Heart left ventricle (tissue), 16 donors: Measurements from ENCODE around the gene ZNF501. TPM values are rescaled to one million over a fixed set of nuclear protein-coding genes. Genes with fewer than 3 reads are reported as not detected.
A peak's percentile ranks its signal among the peaks of the same experiment; 100 is the strongest.

Experiments used
- ATAC-seq, 4 donors: fragments of 200-7000 bp; cut with Tn5 transposase; one replicate each; pipeline ENCODE4 v1.9.1; 2020 to 2022; ENCODE audit warnings: moderate library complexity in 4 of 4, mild to moderate bottlenecking in 3 of 4, moderate number of reproducible peaks in 1 of 4
- DNase-seq, 5 donors: peaks; one replicate each; pipeline ENCODE4 v3.0.0-alpha.2; 2020
- H3K27ac ChIP-seq, 12 donors: fragments of 200-600 bp; sonication (generic) in 4 of 12; one replicate each; pipeline versions ENCODE4 v1.5.0 to v1.8.0; 2016 to 2022; ENCODE audit warnings: mild to moderate bottlenecking in 2 of 12
- H3K27me3 ChIP-seq, 9 donors: fragments of 200-600 bp; sonication (generic) in 2 of 9; one replicate each; pipeline versions ENCODE4 v1.5.1 to v1.8.0; 2016 to 2022; ENCODE audit warnings: mild to moderate bottlenecking in 3 of 9
- H3K36me3 ChIP-seq, 9 donors: fragments of 200-600 bp; sonication (generic) in 2 of 9; one replicate each; pipeline versions ENCODE4 v1.5.0 to v1.8.0; 2018 to 2022; ENCODE audit warnings: mild to moderate bottlenecking in 2 of 9
- H3K4me1 ChIP-seq, 12 donors: fragments of 200-600 bp; sonication (generic) in 4 of 12; one replicate each; pipeline versions ENCODE4 v1.5.0 to v1.8.0; 2016 to 2022; ENCODE audit warnings: mild to moderate bottlenecking in 3 of 12
- H3K4me3 ChIP-seq, 12 donors: fragments of 200-600 bp; sonication (generic) in 4 of 12; one replicate each; pipeline versions ENCODE4 v1.5.0 to v1.8.0; 2017 to 2022; ENCODE audit warnings: mild to moderate bottlenecking in 9 of 12, moderate library complexity in 4 of 12
- H3K9me3 ChIP-seq, 12 donors: fragments of 200-600 bp; sonication (generic) in 4 of 12; one replicate each; pipeline versions ENCODE4 v1.5.0 to v1.8.0; 2016 to 2022; ENCODE audit warnings: mild to moderate bottlenecking in 1 of 12
- CTCF ChIP-seq, 12 donors: fragments of 200-600 bp; sonication (generic) in 4 of 12; IDR thresholded peaks; one replicate each; pipeline versions ENCODE4 v1.5.0 to v1.8.0; 2018 to 2022; ENCODE audit warnings: antibody characterized with exemption in 12 of 12, mild to moderate bottlenecking in 5 of 12
- POLR2A ChIP-seq, 2 donors: fragments of 450-650 bp; IDR thresholded peaks; one replicate each; pipeline ENCODE4 v1.6.1; 2017; ENCODE audit warnings: antibody characterized with exemption in 2 of 2, mild to moderate bottlenecking in 2 of 2, moderate library complexity in 2 of 2
- WGBS, 4 donors: extraction: QIAGEN DNeasy Blood & Tissue Kit in 2 of 4; methylation state at CpG; one replicate each; pipeline versions ENCODE4 v1.1.5 to v1.1.7; 2013 to 2018; 5-methylcytosine and 5-hydroxymethylcytosine counted together
- intact Hi-C, 10 donors: fragments of 100-400 bp; cut with DNase I; formaldehyde crosslinking; loops; one replicate each; pipeline versions ENCODE4 v1.11.1 to v1.14.2; 2022
- long read RNA-seq, 3 donors: library from polyadenylated mRNA; unstranded; transcript quantifications; one replicate each; pipeline ENCODE4 v2.0.0, GENCODE V29; 2020 to 2021
- polyA plus RNA-seq, 2 donors: library from polyadenylated mRNA; stranded (reverse); fragments of 200-250 nt; gene quantifications; one replicate each; pipeline ENCODE4 v1.2.3, GENCODE V29; 2013
- total RNA-seq, 9 donors: library from RNA; depleted of rRNA in 2 of 9; stranded (reverse); fragments of >200 nt in 2 of 9; fragmentation: NEBNext Ultra II Directional in 3 of 9; extraction: Animal tissue kit (Norgen Biotek cat#: 25700) in 3 of 9; gene quantifications; one replicate each; pipeline versions ENCODE4 v1.1.0 to v1.2.4, GENCODE V29; 2016 to 2023
- donor health status: ischemic (EF 13 %, LVEDD 7.1; RV severe dilation, severe dysfunction).
- donor health status: healthy with polysubstance abuse.
- donor health status: DM: no; HTN: yes; CAD: no.
- donor health status: DM: no; HTN: no; CAD: no.
- donor health status: ischemic (EF 25% LVEDD 6.9; RV normal size, moderate dysfunction).
- donor health status: ischemic (EF 25% LVEDD 5.7; RV mildly dilated, moderate dysfunction).
- donor health status: healthy.
- donor health status: DM: yes; HTN: yes; CAD: no.
- donor health status: ischemic (EF 35%, LVEDD 5.7; RV mildly dilated, moderate dysfunction).
- donor health status: nonischemic (EF 11% LVEDD 7.7; RV severe dilation, severe dysfunction).
- donor health status: DM: yes; HTN: yes; CAD: no.
- donor health status: PGD.
- donor health status: ischemic (EF 29% LVEDD 5.4; RV normal size, mild dysfunction).
- donor health status: nonischemic (EF 23%, LVEDD 6.1; RV moderate dilation, normal function).

ZNF501 gene
- 1 to 10 TPM; 1.8 to 5.5 (median 3.9) TPM for total RNA-seq
- polyA plus RNA-seq, result 1 to 10 TPM; 1.1 to 2.9 TPM
- long read RNA-seq, donor 1, partial matches to known transcripts, result 0 of 3 reads
- long read RNA-seq, donor 1, other reads (novel, unspliced or antisense), result 0 of 3 reads
- long read RNA-seq, donor 2, transcript ZNF501-205 (3 exons, 3,382 nt), result major isoform, 12 of 24 reads
- long read RNA-seq, donor 2, transcript ZNF501-201 (3 exons, 3,099 nt), result minor isoform, 9 of 24 reads
- long read RNA-seq, donor 2, partial matches to known transcripts, result 0 of 24 reads
- long read RNA-seq, donor 2, other reads (novel, unspliced or antisense), result 3 of 24 reads
- long read RNA-seq, donor 3, partial matches to known transcripts, result 0 of 4 reads
- long read RNA-seq, donor 3, other reads (novel, unspliced or antisense), result 0 of 4 reads

- H3K4me3 ChIP-seq, result peak within 1 kb of the TSS; percentile 46 to 94 (median 78)
- H3K36me3 ChIP-seq, result peaks cover 8 to 46% (median 33%) of the 10 kb centered on the region in 9 donors
- DNase-seq (peak; percentile 94 to 97 (median 95)), ATAC-seq (peak; percentile 95 to 100 (median 100))
- intact Hi-C loops, result loop anchor here in 6 of 10 donors (1.0 to 2.0 kb wide), 5 partner anchors 16 to 133 kb away; partner anchors contain the start of genes ZNF502 (in 5 of the 6), KIAA1143 (in 1 of the 6) and KIF15 (in 1 of the 6)
- WGBS, 4 donors, result 0 to 2% (median 1%) methylated on average over 25 to 46 of the region's 46 CpGs
- H3K27me3 ChIP-seq, result no peaks in the 10 kb centered on the region
- peak in 1 of 2 donors; percentile 53 for TF ChIP-seq POLR2A (IDR thresholded peaks at IDR 0.05)
- peak in 1 of 12 donors; percentile 25 for TF ChIP-seq CTCF (IDR thresholded peaks at IDR 0.05)
- H3K4me1 ChIP-seq, result peaks cover 0 to 12% (median 3%) of the 10 kb centered on the region in 12 donors
- peak within 1 kb of the TSS in 10 of 12 donors; percentile 18 to 75 (median 57) for H3K27ac ChIP-seq
- peaks cover 0 to 88% (median 68%) of the 10 kb centered on the region in 12 donors for H3K9me3 ChIP-seq
Measured at GRCh38 chr3:44729384-44729910, at the start of gene ZNF501. ZNF501 (plus strand) TSS chr3:44729635; CDS start chr3:44734422, 4,787 bp downstream.

GRCh38 chr3:44680921-44681455 lies 48.4 kb upstream of the ZNF501 start:
- Histone ChIP-seq H3K36me3 (peaks cover 0 to 3% (median 0%) of the 10 kb centered on the region in 9 donors), H3K27ac (no peak overlapping the region), H3K4me3 (no peak overlapping the region), H3K27me3 (peaks cover 0 to under 1% (median 0%) of the 10 kb centered on the region in 9 donors), H3K4me1 (peaks cover 0 to 11% (median 5%) of the 10 kb centered on the region in 12 donors), H3K9me3 (peaks cover 0 to 36% (median 2%) of the 10 kb centered on the region in 12 donors)
- intact Hi-C loops, result no loop called here
- WGBS, 4 donors, result 96 to 98% (median 98%) methylated on average over 4 of the region's 4 CpGs
- DNase-seq, result no peak
- TF ChIP-seq POLR2A (IDR thresholded peaks at IDR 0.05) (no peak), CTCF (IDR thresholded peaks at IDR 0.05) (no peak)
- ATAC-seq, result no peak

- Histone ChIP-seq H3K9me3 (peaks cover 0 to 36% (median 2%) of the 10 kb centered on the region in 12 donors), H3K27me3 (peaks cover 0 to 5% (median 0%) of the 10 kb centered on the region in 9 donors), H3K36me3 (peaks cover 0 to 3% (median 0%) of the 10 kb centered on the region in 9 donors), H3K27ac (no peak overlapping the region), H3K4me1 (peaks cover 0 to 12% (median 5%) of the 10 kb centered on the region in 12 donors), H3K4me3 (no peak overlapping the region)
- 94 to 98% (median 96%) methylated on average over 2 of the region's 2 CpGs for WGBS, 4 donors
- DNase-seq (no peak), ATAC-seq (no peak)
- intact Hi-C loops, result no loop called here
- TF ChIP-seq POLR2A (IDR thresholded peaks at IDR 0.05) (no peak), CTCF (IDR thresholded peaks at IDR 0.05) (no peak)
Measured at GRCh38 chr3:44682182-44682896, 47.1 kb upstream of the ZNF501 start.
